Esophagus squamous epithelium (tissue), 5 donors: ENCODE measurements around the gene POLN. TPM values are rescaled to one million over a fixed set of nuclear protein-coding genes. Genes with fewer than 3 reads are reported as not detected.
"Not testable (repeated sequence)": the region's sequence is repeated elsewhere in the genome, so short reads cannot be mapped to it uniquely, and the experiment has no call there.

Experiments used
- DNase-seq: peaks from one replicate; lab custom pipeline; 2025; lab: John Stamatoyannopoulos, UW
- H3K27ac ChIP-seq, 4 donors: fragments of 200-600 bp; sonication (generic); one replicate each; pipeline ENCODE4 v1.5.1; 2016 to 2019; ENCODE audit warnings: mild to moderate bottlenecking in 1 of 4
- H3K27me3 ChIP-seq, 4 donors: fragments of 200-600 bp; sonication (generic); 1 replicate in 3 of 4; 2 replicates in 1 of 4; pipeline versions ENCODE4 v1.5.1 to v1.6.0; 2017 to 2021; ENCODE audit warnings: antibody characterized with exemption in 1 of 4
- H3K36me3 ChIP-seq, 3 donors: fragments of 200-600 bp; sonication (generic); one replicate each; pipeline ENCODE4 v1.5.1; 2016 to 2019
- H3K4me1 ChIP-seq, 3 donors: fragments of 200-600 bp; sonication (generic); one replicate each; pipeline ENCODE4 v1.5.1; 2017 to 2019
- H3K4me3 ChIP-seq, 4 donors: fragments of 200-600 bp; sonication (generic); 1 replicate in 3 of 4; 2 replicates in 1 of 4; pipeline ENCODE4 v1.5.1; 2016 to 2019; ENCODE audit warnings: mild to moderate bottlenecking in 2 of 4, moderate library complexity in 1 of 4
- H3K9me3 ChIP-seq, 3 donors: fragments of 200-600 bp; sonication (generic); one replicate each; pipeline ENCODE4 v1.5.1; 2016 to 2019
- POLR2A ChIP-seq, 4 donors: fragments of 450-650 bp; IDR thresholded peaks; one replicate each; pipeline ENCODE4 v1.6.1; 2017; ENCODE audit warnings: antibody characterized with exemption in 4 of 4, mild to moderate bottlenecking in 4 of 4, moderate library complexity in 3 of 4
- WGBS, 2 donors: methylation state at CpG; one replicate each; pipeline ENCODE4 v1.1.5; 2018; 5-methylcytosine and 5-hydroxymethylcytosine counted together
- intact Hi-C: fragments of 100-400 bp; cut with DNase I; formaldehyde crosslinking; loops from one replicate; pipeline ENCODE4 v1.15.0; 2022
- total RNA-seq, 4 donors: library from RNA; depleted of rRNA; stranded (reverse); fragments of >200 nt; gene quantifications; one replicate each; pipeline ENCODE4 v1.1.0, GENCODE V29; 2016
- TF ChIP-seq, protein P1 (sequence below), 6 experiments: fragments of 450-650 bp in 4 of 6; fragments of 200-600 bp in 2 of 6; sonication (generic) in 2 of 6; IDR thresholded peaks; one replicate each; pipeline ENCODE4 v1.5.1; 2016 to 2019; ENCODE audit warnings: antibody characterized with exemption in 6 of 6, mild to moderate bottlenecking in 4 of 6, moderate library complexity in 4 of 6
- donor health status: DM: yes; HTN: yes; CAD: no.

The POLN gene
- total RNA-seq, 4 donors from 2014 or later, result 0.19 to 1.5 (median 1.2) TPM

DNA sequence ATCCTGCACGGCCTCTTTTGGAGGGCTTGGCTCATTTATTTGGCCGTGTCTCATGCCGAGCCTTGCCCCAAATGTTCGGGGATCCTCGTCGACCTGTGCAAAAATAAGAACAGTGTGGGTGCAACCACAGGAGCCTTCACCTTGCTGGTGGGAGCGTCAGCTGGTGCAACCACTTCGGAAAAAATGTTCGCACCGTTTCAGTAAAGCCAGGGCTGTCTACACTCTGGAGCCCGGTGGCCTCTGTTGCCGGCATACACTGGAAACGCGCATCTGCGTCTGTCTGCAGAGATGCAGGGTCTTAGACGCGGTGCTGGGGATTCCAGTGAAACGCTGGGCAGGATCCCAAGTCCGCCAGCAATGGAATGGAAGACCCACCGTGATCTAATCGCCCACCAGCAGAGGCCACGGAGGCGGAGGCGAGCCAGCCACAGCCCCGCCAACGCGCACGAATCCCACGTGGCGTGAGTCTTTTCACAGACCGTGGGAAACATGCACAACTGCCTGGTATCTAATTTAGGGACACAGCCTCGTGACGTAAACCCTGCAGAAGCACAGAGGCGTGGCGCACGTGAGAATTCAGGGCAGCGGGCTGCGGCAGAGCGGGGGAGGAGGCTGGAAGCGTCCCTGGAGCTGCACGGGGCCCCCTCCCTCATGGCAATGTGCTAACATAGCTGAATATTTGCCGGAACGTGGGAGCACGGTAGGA, 33.8 kb upstream of the POLN start:
- H3K4me1 ChIP-seq, result no peaks in the 10 kb centered on the region
- no peak overlapping the region for H3K27ac ChIP-seq
- no peaks in the 10 kb centered on the region for H3K9me3 ChIP-seq
- intact Hi-C loops, result no loop called here
- no peak overlapping the region for H3K4me3 ChIP-seq
- DNase-seq, result no peak
- TF ChIP-seq, protein P1, sequence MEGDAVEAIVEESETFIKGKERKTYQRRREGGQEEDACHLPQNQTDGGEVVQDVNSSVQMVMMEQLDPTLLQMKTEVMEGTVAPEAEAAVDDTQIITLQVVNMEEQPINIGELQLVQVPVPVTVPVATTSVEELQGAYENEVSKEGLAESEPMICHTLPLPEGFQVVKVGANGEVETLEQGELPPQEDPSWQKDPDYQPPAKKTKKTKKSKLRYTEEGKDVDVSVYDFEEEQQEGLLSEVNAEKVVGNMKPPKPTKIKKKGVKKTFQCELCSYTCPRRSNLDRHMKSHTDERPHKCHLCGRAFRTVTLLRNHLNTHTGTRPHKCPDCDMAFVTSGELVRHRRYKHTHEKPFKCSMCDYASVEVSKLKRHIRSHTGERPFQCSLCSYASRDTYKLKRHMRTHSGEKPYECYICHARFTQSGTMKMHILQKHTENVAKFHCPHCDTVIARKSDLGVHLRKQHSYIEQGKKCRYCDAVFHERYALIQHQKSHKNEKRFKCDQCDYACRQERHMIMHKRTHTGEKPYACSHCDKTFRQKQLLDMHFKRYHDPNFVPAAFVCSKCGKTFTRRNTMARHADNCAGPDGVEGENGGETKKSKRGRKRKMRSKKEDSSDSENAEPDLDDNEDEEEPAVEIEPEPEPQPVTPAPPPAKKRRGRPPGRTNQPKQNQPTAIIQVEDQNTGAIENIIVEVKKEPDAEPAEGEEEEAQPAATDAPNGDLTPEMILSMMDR (IDR thresholded peaks at IDR 0.05), result no peak
- TF ChIP-seq POLR2A (IDR thresholded peaks at IDR 0.05), result no peak
- peaks cover 0 to 18% (median 0%) of the 10 kb centered on the region in 3 donors for H3K36me3 ChIP-seq
- no peaks in the 10 kb centered on the region for H3K27me3 ChIP-seq
- WGBS, 2 donors, result 86 to 92% methylated on average over 29 to 33 of the region's 44 CpGs

DNA sequence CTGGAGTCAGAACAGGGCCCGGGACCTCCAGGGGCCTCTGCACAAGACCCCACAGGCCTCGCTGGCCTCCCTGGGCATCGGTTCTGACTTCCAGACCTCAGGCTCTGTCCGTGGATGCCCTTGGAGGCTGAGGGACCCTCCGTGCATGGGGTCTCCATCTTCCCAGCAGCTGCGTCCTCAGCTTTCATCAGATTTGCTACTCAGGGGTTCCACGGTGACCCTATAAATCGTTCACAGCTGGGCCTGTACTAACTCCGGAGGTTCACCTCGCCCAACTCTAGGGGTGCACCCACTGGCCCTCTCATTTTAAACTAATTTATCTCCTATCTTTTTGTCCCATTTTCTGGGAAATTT, 33.1 kb upstream of the POLN start:
- intact Hi-C loops, H3K27me3 ChIP-seq, DNase-seq, H3K9me3 ChIP-seq, H3K4me1 ChIP-seq, H3K27ac ChIP-seq, H3K4me3 ChIP-seq: not testable (repeated sequence)
- peaks cover 0 to 22% (median 0%) of the 10 kb centered on the region in 3 donors for H3K36me3 ChIP-seq
- WGBS, 2 donors, result 81 to 87% methylated on average over 7 to 9 of the region's 10 CpGs

DNA sequence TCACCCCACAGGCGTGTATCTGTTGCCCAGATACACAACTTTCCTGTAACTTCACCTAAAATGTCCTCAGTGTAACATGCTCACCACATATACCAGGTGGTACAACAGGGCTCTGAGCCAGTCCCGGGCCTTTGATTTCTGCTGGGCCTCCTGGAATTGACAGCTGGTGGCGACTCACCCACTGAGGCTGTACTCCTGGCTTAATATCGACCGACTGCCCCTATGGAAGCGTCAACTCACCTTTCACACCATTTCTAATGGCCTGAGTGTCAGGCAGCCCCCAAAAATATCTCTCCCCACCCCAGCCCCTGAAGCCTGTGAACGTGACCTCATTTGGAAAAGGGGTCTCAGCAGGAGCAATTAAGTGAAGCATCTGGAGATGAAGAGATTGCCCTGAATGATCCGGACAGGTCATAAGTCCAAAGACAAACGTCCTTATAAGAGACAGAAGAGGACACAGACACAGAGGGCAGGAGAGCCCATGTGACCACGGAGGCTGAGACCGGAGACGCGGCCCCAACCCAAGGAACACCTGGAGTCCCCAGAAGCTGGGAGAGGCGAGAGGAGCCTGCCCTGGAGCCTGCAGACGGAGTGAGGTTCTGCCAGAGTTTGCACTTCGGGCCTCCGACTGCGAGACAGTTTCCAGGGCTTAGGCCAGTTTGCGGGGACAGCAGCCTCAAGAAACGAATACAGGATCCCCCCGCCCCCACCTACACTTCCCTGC, 32.6 kb upstream of the POLN start:
- Histone ChIP-seq H3K4me3 (no peak overlapping the region), H3K27ac (no peak overlapping the region), H3K9me3 (no peaks in the 10 kb centered on the region), H3K27me3 (no peaks in the 10 kb centered on the region), H3K4me1 (no peaks in the 10 kb centered on the region), H3K36me3 (peaks cover 0 to 22% (median 0%) of the 10 kb centered on the region in 3 donors)
- 87 to 89% methylated on average over 10 to 18 of the region's 21 CpGs for WGBS, 2 donors
- DNase-seq, result no peak
- no peak for TF ChIP-seq POLR2A (IDR thresholded peaks at IDR 0.05)
- TF ChIP-seq, protein P1 (IDR thresholded peaks at IDR 0.05), result no peak
- intact Hi-C loops, result no loop called here

DNA sequence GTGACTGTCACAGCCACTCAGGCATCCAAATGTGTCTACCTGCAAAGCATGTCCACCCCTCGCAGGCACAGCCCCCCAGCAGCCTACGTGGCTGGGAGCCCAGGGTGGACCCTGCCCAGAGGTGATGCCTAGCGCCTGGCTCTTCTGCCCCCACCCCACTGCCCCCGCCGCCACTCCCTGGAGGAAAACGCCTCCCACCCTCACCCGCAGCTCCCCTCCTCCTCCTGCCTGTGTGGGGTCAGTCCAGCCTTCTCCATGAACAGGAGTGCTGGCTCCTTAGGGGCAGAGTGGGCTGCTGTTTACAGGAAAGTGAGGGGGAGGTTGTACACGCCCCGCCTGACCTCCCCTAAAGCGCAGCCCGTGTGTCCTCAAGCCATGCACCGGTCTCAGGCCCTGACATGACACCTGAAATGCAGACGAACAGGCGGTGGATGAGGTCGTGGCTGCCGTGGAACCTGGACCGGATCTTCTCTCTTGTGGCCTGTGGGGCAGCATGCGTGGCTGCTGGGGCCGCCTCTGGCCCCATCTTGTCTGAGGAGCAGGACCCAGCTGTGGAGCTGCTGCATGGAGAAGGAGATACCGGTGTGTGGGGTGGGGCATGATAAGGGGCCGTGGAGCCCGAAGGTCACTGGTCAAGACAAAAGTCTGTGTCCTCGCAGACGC, 31.9 kb upstream of the POLN start:
- Histone ChIP-seq H3K36me3 (peaks cover 0 to 22% (median 0%) of the 10 kb centered on the region in 3 donors), H3K4me1 (no peaks in the 10 kb centered on the region), H3K4me3 (no peak overlapping the region), H3K9me3 (no peaks in the 10 kb centered on the region), H3K27me3 (no peaks in the 10 kb centered on the region), H3K27ac (no peak overlapping the region)
- 94% methylated on average over 5 of the region's 24 CpGs; no CpG with 5 or more reads in 1 of the 2 donors for WGBS, 2 donors
- TF ChIP-seq, protein P1 (IDR thresholded peaks at IDR 0.05), result no peak
- TF ChIP-seq POLR2A (IDR thresholded peaks at IDR 0.05), result no peak
- intact Hi-C loops, result no loop called here
- no peak for DNase-seq

DNA sequence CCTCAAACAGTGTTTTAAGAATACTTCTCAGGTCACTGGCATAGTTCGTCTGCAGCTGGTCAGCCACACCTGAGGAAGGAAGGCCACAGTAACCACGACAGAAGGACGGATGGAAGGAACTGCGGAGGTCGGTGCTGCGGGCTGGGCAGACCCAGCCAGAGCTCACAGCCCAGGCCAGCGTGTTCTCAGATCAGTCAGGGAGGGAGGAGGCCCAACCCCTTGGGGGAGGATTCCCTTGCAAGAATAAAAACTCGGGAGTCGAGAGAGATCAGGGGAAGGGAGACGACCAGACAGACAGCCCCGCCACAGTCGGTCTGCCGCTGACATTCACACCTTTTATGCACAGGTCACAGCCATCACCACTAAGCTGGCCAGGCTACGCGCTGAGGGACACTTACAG, 31.3 kb upstream of the POLN start:
- Histone ChIP-seq H3K4me1 (no peaks in the 10 kb centered on the region), H3K27me3 (no peaks in the 10 kb centered on the region), H3K36me3 (peaks cover 0 to 22% (median 0%) of the 10 kb centered on the region in 3 donors), H3K27ac (no peak overlapping the region), H3K9me3 (no peaks in the 10 kb centered on the region), H3K4me3 (no peak overlapping the region)
- 88 to 100% methylated on average over 1 to 12 of the region's 15 CpGs for WGBS, 2 donors
- TF ChIP-seq, protein P1 (IDR thresholded peaks at IDR 0.05), result no peak
- no peak for TF ChIP-seq POLR2A (IDR thresholded peaks at IDR 0.05)
- intact Hi-C loops, result no loop called here
- DNase-seq, result no peak
